ENCODE results near the gene OR2A5. TPM values are rescaled to one million over a fixed set of nuclear protein-coding genes. Genes with fewer than 3 reads are reported as not detected.
"Not testable (repeated sequence)": the region's sequence is repeated elsewhere in the genome, so short reads cannot be mapped to it uniquely, and the experiment has no call there.

Gene OR2A5
- total and polyA plus RNA-seq, 5 donors: not detected

DNA sequence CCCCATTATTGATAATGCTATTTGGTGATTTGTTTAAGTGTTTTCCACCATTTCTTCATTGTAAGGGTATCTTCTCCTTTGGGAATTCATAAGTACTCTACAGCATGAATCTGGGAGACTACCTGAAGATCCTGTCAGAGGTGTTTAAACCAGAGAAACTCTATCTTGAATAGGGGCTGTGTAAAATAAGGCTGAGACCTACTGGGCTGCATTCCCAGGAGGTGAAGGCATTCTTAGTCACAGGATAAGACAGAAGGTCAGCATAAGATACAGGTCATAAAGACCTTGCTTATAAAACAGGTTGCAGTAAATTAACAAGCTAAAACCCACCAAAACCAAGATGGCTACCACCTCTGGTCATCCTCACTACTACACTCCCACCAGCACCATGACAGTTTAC lies 13.4 kb upstream of the OR2A5 start:
- no peaks in the 10 kb centered on the region for H3K9me3 ChIP-seq (ENCODE audit: control insufficient read depth, low read length)
- H3K4me3 ChIP-seq (ENCODE audit: low read length): no peak overlapping the region
- no peaks in the 10 kb centered on the region for H3K27me3 ChIP-seq (ENCODE audit: control insufficient read depth, insufficient read depth)
- ATAC-seq: no peak
- no peak for DNase-seq
- no peaks in the 10 kb centered on the region for H3K4me1 ChIP-seq (ENCODE audit: control insufficient read depth, insufficient read depth, low read length)
- intact Hi-C loops (cut with DNase I): no loop called here
- no peak overlapping the region for H3K27ac ChIP-seq (ENCODE audit: low read length)

DNA sequence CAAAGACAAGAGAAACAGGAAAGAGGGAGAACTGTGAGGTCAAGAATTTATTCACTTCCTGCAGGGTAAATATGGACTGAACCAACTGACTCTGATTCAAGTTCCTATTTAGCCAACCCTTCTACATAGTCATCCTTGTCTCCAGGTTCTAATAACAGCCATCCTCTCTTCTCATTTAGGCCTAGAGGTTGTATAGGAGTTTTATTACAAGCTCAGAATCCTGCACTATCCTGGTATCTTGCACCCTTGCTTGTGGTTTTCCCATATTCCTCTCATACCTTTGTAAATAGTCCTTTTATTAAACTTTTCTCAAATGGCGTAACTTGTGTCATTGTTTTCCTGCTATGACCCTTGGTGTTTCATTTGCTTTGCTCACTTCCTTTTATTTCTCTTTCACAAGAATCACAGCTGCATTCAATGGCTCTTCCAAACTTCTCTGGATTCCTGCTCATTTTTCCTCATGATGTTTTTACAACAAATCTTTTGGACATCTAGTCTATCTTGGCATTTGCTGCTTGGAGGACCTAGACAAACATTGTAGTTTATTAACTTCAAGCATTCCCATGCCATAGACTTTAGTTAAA lies 12.4 kb upstream of the OR2A5 start:
- DNase-seq (no peak), ATAC-seq (no peak)
- Histone ChIP-seq H3K4me1 (ENCODE audit: control insufficient read depth, insufficient read depth, low read length) (no peaks in the 10 kb centered on the region), H3K9me3 (ENCODE audit: control insufficient read depth, low read length) (no peaks in the 10 kb centered on the region), H3K4me3 (ENCODE audit: low read length) (no peak overlapping the region), H3K27ac (ENCODE audit: low read length) (no peak overlapping the region), H3K27me3 (ENCODE audit: control insufficient read depth, insufficient read depth) (no peaks in the 10 kb centered on the region)
- intact Hi-C loops (cut with DNase I): no loop called here
- 84% methylated on average over 1 of the region's 1 CpG for WGBS

DNA sequence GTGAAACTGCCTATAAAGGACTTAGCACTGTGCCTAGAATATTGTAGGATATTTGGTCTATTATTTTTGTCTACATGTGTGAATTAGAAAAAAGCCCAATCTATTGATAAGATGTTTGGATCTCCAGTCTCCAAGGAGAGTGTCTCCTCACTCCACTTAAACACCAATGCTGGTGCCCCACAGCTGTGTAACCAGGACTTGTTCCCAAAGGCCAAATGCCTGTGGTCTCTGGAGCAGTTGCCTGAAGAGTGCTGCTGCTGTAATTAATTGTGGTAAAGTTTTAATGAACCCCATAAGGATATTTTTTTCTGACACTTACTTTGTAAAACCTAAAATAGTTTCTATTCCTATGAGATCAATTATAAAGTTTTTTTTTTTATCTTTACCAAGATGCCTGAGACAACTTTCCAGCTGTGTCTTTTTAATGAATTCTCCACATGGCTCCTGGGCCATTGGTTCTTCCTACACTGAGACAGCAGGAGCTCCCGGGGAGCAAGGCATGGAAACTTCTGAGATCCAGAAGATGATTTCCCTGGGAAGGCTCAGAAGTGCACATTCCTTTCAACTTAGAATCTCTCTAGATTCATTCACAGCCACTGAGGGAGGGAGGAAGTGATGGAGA lies 11.2 kb upstream of the OR2A5 start:
- intact Hi-C loops (cut with DNase I): no loop called here
- DNase-seq (no peak), ATAC-seq (no peak)
- Histone ChIP-seq H3K4me3 (ENCODE audit: low read length) (no peak overlapping the region), H3K27ac (ENCODE audit: low read length) (no peak overlapping the region), H3K27me3 (ENCODE audit: control insufficient read depth, insufficient read depth) (no peaks in the 10 kb centered on the region), H3K4me1 (ENCODE audit: control insufficient read depth, insufficient read depth, low read length) (no peaks in the 10 kb centered on the region), H3K9me3 (ENCODE audit: control insufficient read depth, low read length) (no peaks in the 10 kb centered on the region)
- WGBS: 43% methylated on average over 1 of the region's 1 CpG

DNA sequence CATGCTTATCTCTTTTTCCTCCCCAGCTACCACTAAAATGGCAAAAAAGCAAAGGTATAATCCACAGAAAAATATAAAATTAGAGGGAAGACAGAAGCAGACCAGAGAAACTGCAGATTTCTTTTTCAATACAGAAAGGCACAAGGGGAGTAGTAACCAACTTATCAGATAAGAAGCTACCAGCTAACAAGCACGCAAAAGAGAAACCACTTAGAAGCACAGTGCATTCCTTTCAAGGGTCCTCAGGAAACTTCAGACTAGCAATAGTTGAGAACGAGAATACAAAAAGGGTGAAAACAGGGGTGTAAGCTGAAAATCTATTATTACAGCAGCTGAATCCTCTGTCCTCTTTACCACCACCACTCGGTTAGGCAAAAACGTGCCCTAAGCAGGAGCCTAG lies 9.9 kb upstream of the OR2A5 start:
- H3K4me1 ChIP-seq (ENCODE audit: control insufficient read depth, insufficient read depth, low read length): no peaks in the 10 kb centered on the region
- WGBS: 66% methylated on average over 4 of the region's 4 CpGs
- no peaks in the 10 kb centered on the region for H3K27me3 ChIP-seq (ENCODE audit: control insufficient read depth, insufficient read depth)
- DNase-seq (no peak), ATAC-seq (no peak)
- no peaks in the 10 kb centered on the region for H3K9me3 ChIP-seq (ENCODE audit: control insufficient read depth, low read length)
- no peak overlapping the region for H3K4me3 ChIP-seq (ENCODE audit: low read length)
- intact Hi-C loops (cut with DNase I): no loop called here
- H3K27ac ChIP-seq (ENCODE audit: low read length): no peak overlapping the region

DNA sequence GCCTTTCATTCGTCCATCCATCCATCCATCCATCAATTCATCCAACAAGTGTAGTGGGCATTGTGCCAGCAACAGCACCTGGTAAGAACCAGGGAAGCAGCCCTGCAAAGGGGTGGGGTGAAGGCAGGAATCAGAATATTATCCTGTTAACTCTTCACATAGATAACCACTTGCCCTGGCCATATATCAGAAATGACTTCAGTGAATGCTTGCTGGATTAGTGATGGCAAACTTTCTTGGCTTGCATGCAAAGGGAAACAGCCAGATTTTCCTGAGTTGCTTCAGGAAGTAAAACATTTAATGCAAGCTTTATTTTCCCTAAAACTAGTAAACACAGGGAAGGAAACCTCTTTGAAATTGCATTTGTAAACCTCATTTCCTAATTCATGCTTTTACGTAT lies 743 bp downstream of the OR2A5 start:
- 54% methylated on average over 2 of the region's 2 CpGs for WGBS
- H3K4me3 ChIP-seq (ENCODE audit: low read length): no peak overlapping the region
- H3K9me3 ChIP-seq (ENCODE audit: control insufficient read depth, low read length): no peaks in the 10 kb centered on the region
- no peak overlapping the region for H3K27ac ChIP-seq (ENCODE audit: low read length)
- intact Hi-C loops (cut with DNase I): no loop called here
- ATAC-seq (no peak), DNase-seq (no peak)
- H3K27me3 ChIP-seq (ENCODE audit: control insufficient read depth, insufficient read depth): no peaks in the 10 kb centered on the region
- H3K4me1 ChIP-seq (ENCODE audit: control insufficient read depth, insufficient read depth, low read length): no peaks in the 10 kb centered on the region

DNA sequence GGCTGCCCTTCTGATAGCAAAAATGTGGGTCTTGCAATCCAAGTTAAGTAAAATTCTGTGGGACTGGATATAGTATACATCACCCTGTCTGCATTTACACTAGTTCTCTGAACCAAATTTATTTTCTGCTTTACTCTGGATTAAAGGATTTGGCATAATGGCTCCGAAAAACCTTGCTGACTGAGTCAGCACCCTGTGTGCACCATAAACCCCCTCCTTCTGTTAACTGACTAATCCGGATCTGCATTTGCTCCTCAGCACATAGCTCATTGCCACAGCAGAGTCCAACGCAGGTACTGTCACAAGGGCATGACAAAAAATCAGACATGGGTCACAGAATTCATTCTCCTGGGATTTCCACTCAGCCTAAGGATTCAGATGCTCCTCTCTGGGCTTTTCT lies 1.3 kb downstream of the OR2A5 start:
- no peak overlapping the region for H3K4me3 ChIP-seq (ENCODE audit: low read length)
- no peak overlapping the region for H3K27ac ChIP-seq (ENCODE audit: low read length)
- no peaks in the 10 kb centered on the region for H3K27me3 ChIP-seq (ENCODE audit: control insufficient read depth, insufficient read depth)
- DNase-seq: no peak
- no peaks in the 10 kb centered on the region for H3K9me3 ChIP-seq (ENCODE audit: control insufficient read depth, low read length)
- no peaks in the 10 kb centered on the region for H3K4me1 ChIP-seq (ENCODE audit: control insufficient read depth, insufficient read depth, low read length)
- intact Hi-C loops (cut with DNase I): no loop called here
- 78% methylated on average over 3 of the region's 3 CpGs for WGBS
- ATAC-seq: no peak

DNA sequence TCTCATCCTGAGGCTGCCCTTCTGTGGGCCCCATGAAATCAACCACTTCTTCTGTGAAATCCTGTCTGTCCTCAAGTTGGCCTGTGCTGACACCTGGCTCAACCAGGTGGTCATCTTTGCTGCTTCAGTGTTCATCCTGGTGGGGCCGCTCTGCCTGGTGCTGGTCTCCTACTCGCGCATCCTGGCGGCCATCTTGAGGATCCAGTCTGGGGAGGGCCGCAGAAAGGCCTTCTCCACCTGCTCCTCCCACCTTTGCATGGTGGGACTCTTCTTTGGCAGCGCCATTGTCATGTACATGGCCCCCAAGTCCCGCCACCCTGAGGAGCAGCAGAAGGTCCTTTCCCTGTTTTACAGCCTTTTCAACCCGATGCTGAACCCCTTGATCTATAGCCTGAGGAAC lies 2.1 kb downstream of the OR2A5 start:
- 88% methylated on average over 8 of the region's 8 CpGs for WGBS
- DNase-seq; H3K4me3 ChIP-seq (ENCODE audit: low read length); H3K9me3 ChIP-seq (ENCODE audit: control insufficient read depth, low read length); intact Hi-C loops (cut with DNase I); H3K27me3 ChIP-seq (ENCODE audit: control insufficient read depth, insufficient read depth); H3K4me1 ChIP-seq (ENCODE audit: control insufficient read depth, insufficient read depth, low read length); H3K27ac ChIP-seq (ENCODE audit: low read length); ATAC-seq: not testable (repeated sequence)

DNA sequence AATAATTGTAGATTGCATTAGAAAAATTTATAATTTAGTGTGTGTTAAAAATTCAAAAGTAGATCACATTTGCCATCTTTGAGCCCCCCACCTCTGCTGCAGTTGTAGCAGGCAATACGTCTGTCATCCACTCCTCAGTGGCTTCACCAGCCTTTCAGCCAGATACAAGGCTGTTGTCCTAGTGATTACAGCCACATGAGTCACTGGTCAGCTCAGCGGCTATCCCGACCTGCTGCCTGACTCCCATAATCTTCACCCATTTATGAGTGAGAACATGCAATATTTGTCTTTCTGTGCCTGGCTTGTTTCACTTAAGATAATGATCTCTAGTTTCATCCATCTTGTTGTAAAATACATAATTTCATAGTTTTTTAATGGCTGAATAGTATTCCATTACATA lies 9.2 kb downstream of the OR2A5 start:
- ATAC-seq: no peak
- Histone ChIP-seq H3K27ac (ENCODE audit: low read length) (no peak overlapping the region), H3K9me3 (ENCODE audit: control insufficient read depth, low read length) (no peaks in the 10 kb centered on the region), H3K4me3 (ENCODE audit: low read length) (no peak overlapping the region), H3K4me1 (ENCODE audit: control insufficient read depth, insufficient read depth, low read length) (no peaks in the 10 kb centered on the region), H3K27me3 (ENCODE audit: control insufficient read depth, insufficient read depth) (no peaks in the 10 kb centered on the region)
- WGBS: 75% methylated on average over 3 of the region's 3 CpGs
- intact Hi-C loops (cut with DNase I): no loop called here
- no peak for DNase-seq

DNA sequence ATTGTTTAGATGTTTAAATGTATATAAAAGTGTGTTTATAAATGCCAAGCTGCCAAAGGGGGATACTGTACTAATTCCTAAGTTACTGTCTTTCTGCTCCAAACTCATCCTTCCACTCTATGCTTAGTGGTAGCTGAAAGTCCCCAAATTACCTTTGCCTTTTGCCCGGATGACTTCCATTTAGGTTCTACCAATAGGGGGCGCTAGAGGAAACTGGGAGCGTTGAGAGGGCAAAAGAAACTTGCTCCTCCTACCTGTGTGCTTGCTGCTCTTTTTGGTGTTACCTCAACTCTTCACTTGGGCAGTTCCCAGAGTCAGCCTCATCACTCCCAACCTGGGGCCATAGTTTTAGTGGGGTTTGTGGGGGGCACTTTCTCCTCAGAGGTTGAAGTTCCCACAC lies 15.0 kb downstream of the OR2A5 start:
- WGBS: 42% methylated on average over 3 of the region's 3 CpGs
- Histone ChIP-seq H3K9me3 (ENCODE audit: control insufficient read depth, low read length) (no peaks in the 10 kb centered on the region), H3K4me1 (ENCODE audit: control insufficient read depth, insufficient read depth, low read length) (no peaks in the 10 kb centered on the region), H3K27ac (ENCODE audit: low read length) (no peak overlapping the region), H3K27me3 (ENCODE audit: control insufficient read depth, insufficient read depth) (no peaks in the 10 kb centered on the region), H3K4me3 (ENCODE audit: low read length) (no peak overlapping the region)
- DNase-seq (peak in 1 of 3 donors; percentile 0), ATAC-seq (no peak)
- intact Hi-C loops (cut with DNase I): no loop called here

DNA sequence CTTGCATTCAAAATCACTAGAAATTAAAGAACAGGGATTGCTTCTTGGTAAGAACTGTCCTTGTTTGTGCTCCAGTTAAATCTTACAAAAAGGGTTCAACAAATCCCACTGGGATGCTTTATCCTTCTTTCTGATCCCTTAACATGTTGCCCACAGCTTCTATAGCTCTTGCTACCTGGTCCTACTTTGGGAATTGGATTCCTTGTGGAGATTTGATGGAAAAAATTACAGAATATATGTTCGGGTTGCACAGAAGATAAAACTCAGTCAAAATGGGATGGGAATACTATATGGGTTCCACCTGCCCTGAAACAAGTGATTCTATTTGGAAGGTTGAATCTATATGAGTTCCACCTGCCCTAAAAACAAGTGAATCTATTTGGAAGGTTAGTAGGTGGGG lies 20.8 kb downstream of the OR2A5 start, which contains the start of gene OR2A25:
Gene OR2A25 (plus strand): TSS at position 301 of the 400 bp plus-strand sequence. CDS start 4,409 bp downstream, outside the sequence.
- ATAC-seq (no peak), DNase-seq (no peak)
- H3K4me3 ChIP-seq (ENCODE audit: low read length): no peak within 1 kb of the TSS
- intact Hi-C loops (cut with DNase I): no loop called here
- no peak within 1 kb of the TSS for H3K27ac ChIP-seq (ENCODE audit: low read length)
- no peaks in the 10 kb centered on the region for H3K4me1 ChIP-seq (ENCODE audit: control insufficient read depth, insufficient read depth, low read length)
- WGBS: 64% methylated on average over 1 of the region's 1 CpG
- H3K9me3 ChIP-seq (ENCODE audit: control insufficient read depth, low read length): no peaks in the 10 kb centered on the region
- H3K27me3 ChIP-seq (ENCODE audit: control insufficient read depth, insufficient read depth): no peaks in the 10 kb centered on the region

DNA sequence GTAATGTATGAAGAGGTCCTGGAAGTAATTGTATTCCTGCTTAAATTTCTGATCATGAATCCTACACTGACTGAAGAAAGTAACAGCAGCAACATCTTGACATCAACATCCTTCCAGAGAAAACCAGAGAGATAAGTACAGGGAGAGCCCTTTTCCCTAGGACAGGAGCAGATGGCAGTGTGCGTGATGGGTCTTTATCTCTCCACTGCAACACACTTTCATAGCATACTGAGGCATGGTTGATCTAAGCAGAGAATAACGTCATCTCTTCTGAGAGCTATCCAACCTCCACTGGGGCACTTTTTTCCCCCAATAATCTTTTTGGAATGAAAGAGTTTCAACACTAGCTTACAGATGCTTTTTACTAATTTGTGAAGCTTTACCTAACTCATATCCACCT lies 21.2 kb downstream of the OR2A5 start:
- intact Hi-C loops (cut with DNase I): no loop called here
- DNase-seq (no peak), ATAC-seq (no peak)
- Histone ChIP-seq H3K4me3 (ENCODE audit: low read length) (no peak overlapping the region), H3K4me1 (ENCODE audit: control insufficient read depth, insufficient read depth, low read length) (no peaks in the 10 kb centered on the region), H3K27me3 (ENCODE audit: control insufficient read depth, insufficient read depth) (no peaks in the 10 kb centered on the region), H3K27ac (ENCODE audit: low read length) (no peak overlapping the region), H3K9me3 (ENCODE audit: control insufficient read depth, low read length) (no peaks in the 10 kb centered on the region)
- WGBS: 38% methylated on average over 2 of the region's 2 CpGs

DNA sequence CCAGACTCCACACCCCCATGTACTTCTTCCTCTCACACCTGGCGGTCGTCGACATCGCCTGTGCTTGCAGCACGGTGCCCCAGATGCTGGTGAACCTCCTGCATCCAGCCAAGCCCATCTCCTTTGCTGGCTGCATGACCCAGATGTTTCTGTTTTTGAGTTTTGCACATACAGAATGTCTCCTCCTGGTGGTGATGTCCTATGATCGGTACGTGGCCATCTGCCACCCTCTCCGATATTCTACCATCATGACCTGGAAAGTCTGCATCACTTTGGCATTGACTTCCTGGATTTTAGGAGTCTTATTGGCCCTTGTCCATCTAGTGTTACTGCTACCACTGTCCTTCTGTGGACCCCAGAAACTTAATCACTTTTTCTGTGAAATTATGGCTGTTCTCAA lies 25.6 kb downstream of the OR2A5 start:
- H3K4me3 ChIP-seq (ENCODE audit: low read length): no peak overlapping the region
- no peaks in the 10 kb centered on the region for H3K9me3 ChIP-seq (ENCODE audit: control insufficient read depth, low read length)
- H3K27me3 ChIP-seq (ENCODE audit: control insufficient read depth, insufficient read depth): no peaks in the 10 kb centered on the region
- DNase-seq (peak in 1 of 3 donors; percentile 16), ATAC-seq (no peak)
- intact Hi-C loops (cut with DNase I): no loop called here
- no peak overlapping the region for H3K27ac ChIP-seq (ENCODE audit: low read length)
- WGBS: 90% methylated on average over 8 of the region's 8 CpGs
- H3K4me1 ChIP-seq (ENCODE audit: control insufficient read depth, insufficient read depth, low read length): no peaks in the 10 kb centered on the region

Measured in right cardiac atrium (tissue), 5 donors.